SK-N-DZ (cell line): ENCODE data around the gene TMCC3.

ENCODE experiments used
- DNase-seq: peaks from one replicate; pipeline ENCODE4 v3.0.0-alpha.2; 2015; ENCODE audit warnings: low spot score

Gene TMCC3

GRCh38 chr12:94674051-94674451, 23.7 kb upstream of the TMCC3 start:
- DNase-seq = no peak

GRCh38 chr12:94673496-94673895, 23.1 kb upstream of the TMCC3 start:
- DNase-seq = no peak

GRCh38 chr12:94671917-94672316, 21.6 kb upstream of the TMCC3 start:
- no peak for DNase-seq

GRCh38 chr12:94670898-94671297, 20.5 kb upstream of the TMCC3 start:
- no peak for DNase-seq

GRCh38 chr12:94670075-94670474, 19.7 kb upstream of the TMCC3 start:
- DNase-seq = no peak

- no peak for DNase-seq
Measured at GRCh38 chr12:94667031-94667540, 16.7 kb upstream of the TMCC3 start.

GRCh38 chr12:94666158-94666557, 15.8 kb upstream of the TMCC3 start:
- DNase-seq = no peak

- no peak for DNase-seq
Measured at GRCh38 chr12:94663702-94664101, 13.3 kb upstream of the TMCC3 start.

GRCh38 chr12:94663071-94663470, 12.7 kb upstream of the TMCC3 start:
- no peak for DNase-seq

GRCh38 chr12:94660436-94660835, 10.1 kb upstream of the TMCC3 start:
- no peak for DNase-seq

- no peak for DNase-seq
Measured at GRCh38 chr12:94659346-94659930, 9.1 kb upstream of the TMCC3 start.

- no peak for DNase-seq
Measured at GRCh38 chr12:94658931-94659330, 8.6 kb upstream of the TMCC3 start.

- no peak for DNase-seq
Measured at GRCh38 chr12:94656556-94656955, 6.2 kb upstream of the TMCC3 start.

- no peak for DNase-seq
Measured at GRCh38 chr12:94649349-94650142, 811 bp downstream of the TMCC3 start.

- DNase-seq = no peak
Measured at GRCh38 chr12:94648578-94648977, 1.8 kb downstream of the TMCC3 start.

GRCh38 chr12:94644141-94644979, 6.0 kb downstream of the TMCC3 start:
- DNase-seq = no peak

- DNase-seq = no peak
Measured at GRCh38 chr12:94643606-94644005, 6.8 kb downstream of the TMCC3 start.

GRCh38 chr12:94641283-94641682, 9.1 kb downstream of the TMCC3 start:
- no peak for DNase-seq

- no peak for DNase-seq
Measured at GRCh38 chr12:94640134-94640928, 10.0 kb downstream of the TMCC3 start.

- no peak for DNase-seq
Measured at GRCh38 chr12:94638521-94638920, 11.8 kb downstream of the TMCC3 start.

- no peak for DNase-seq
Measured at GRCh38 chr12:94637390-94638113, 12.8 kb downstream of the TMCC3 start.
